Bronchial epithelial cell (primary cell): ENCODE data around the gene ICE2. TPM values are rescaled to one million over a fixed set of nuclear protein-coding genes. Genes with fewer than 3 reads are reported as not detected.

Source experiments
- DNase-seq: peaks from one replicate; pipeline ENCODE4 v3.0.0-alpha.2; 2010; ENCODE audit warnings: low read depth
- FAIRE-seq: peaks from 2 replicates; lab custom pipeline; 2011; peaks lifted over from hg19 to GRCh38; lab: Jason Lieb, UNC
- H3K27me3 ChIP-seq: 2 replicates; pipeline ENCODE4 v1.5.1; 2011; ENCODE audit warnings: low read length; ENCODE audit not compliant: control insufficient read depth, insufficient read depth
- H3K36me3 ChIP-seq: 2 replicates; pipeline ENCODE4 v1.5.1; 2011; ENCODE audit warnings: low read length; ENCODE audit not compliant: control insufficient read depth, insufficient read depth
- H3K4me3 ChIP-seq: 2 replicates; pipeline ENCODE4 v1.5.1; 2011; ENCODE audit warnings: mild to moderate bottlenecking, low read depth, low read length, control low read depth
- CTCF ChIP-seq: IDR thresholded peaks from 2 replicates; pipeline ENCODE4 v1.5.1; 2011; ENCODE audit warnings: mild to moderate bottlenecking, moderate library complexity, low read length, control low read depth, inconsistent platforms; ENCODE audit not compliant: insufficient read depth, severe bottlenecking
- total RNA-seq: library from RNA; depleted of rRNA; stranded (reverse); fragments of >200 nt; gene quantifications from 2 replicates; pipeline ENCODE4 v1.2.1, GENCODE V29; 2014

Gene ICE2
- total RNA-seq, 1 donor from 2014 or later = 22.6 TPM

- DNase-seq = peak; percentile 82
Observed at GRCh38 chr15:60392601-60392985, 86.3 kb downstream of the ICE2 start.

GRCh38 chr15:60391722-60392315 is 87.1 kb downstream of the ICE2 start:
- no peak for FAIRE-seq
- no peak for TF ChIP-seq CTCF
- H3K36me3 ChIP-seq = peaks cover 18% of the 10 kb centered on the region

More at GRCh38 chr15:60392601-60392985, 86.3 kb downstream of the ICE2 start:
- peaks cover 20% of the 10 kb centered on the region for H3K36me3 ChIP-seq
- no peak for TF ChIP-seq CTCF
- FAIRE-seq = no peak
- peak overlapping the region; percentile 24 for H3K4me3 ChIP-seq
- H3K27me3 ChIP-seq = no peaks in the 10 kb centered on the region

GRCh38 chr15:60390871-60391501 is 88.0 kb downstream of the ICE2 start:
- Histone ChIP-seq H3K27me3 (no peaks in the 10 kb centered on the region), H3K36me3 (peaks cover 17% of the 10 kb centered on the region), H3K4me3 (peak overlapping the region; percentile 1)
- DNase-seq (peak; percentile 88), FAIRE-seq (no peak)
- no peak for TF ChIP-seq CTCF

More at GRCh38 chr15:60391722-60392315, 87.1 kb downstream of the ICE2 start:
- peak; percentile 28 for DNase-seq
- Histone ChIP-seq H3K4me3 (peak overlapping the region; percentile 7), H3K27me3 (no peaks in the 10 kb centered on the region)

GRCh38 chr15:60390231-60390630 is 88.7 kb downstream of the ICE2 start:
- no peaks in the 10 kb centered on the region for H3K27me3 ChIP-seq
- FAIRE-seq (no peak), DNase-seq (peak; percentile 3)
- H3K36me3 ChIP-seq = peaks cover 11% of the 10 kb centered on the region
- H3K4me3 ChIP-seq = no peak overlapping the region
- no peak for TF ChIP-seq CTCF

- TF ChIP-seq CTCF = no peak
- peak; percentile 27 for DNase-seq
- H3K36me3 ChIP-seq = peaks cover 11% of the 10 kb centered on the region
- FAIRE-seq = no peak
- no peaks in the 10 kb centered on the region for H3K27me3 ChIP-seq
- no peak overlapping the region for H3K4me3 ChIP-seq
Observed at GRCh38 chr15:60389261-60390077, 89.5 kb downstream of the ICE2 start.
